ENCODE results near the gene PLTP.
"Not testable (repeated sequence)": the region's sequence is repeated elsewhere in the genome, so short reads cannot be mapped to it uniquely, and the experiment has no call there.

PLTP gene

DNA sequence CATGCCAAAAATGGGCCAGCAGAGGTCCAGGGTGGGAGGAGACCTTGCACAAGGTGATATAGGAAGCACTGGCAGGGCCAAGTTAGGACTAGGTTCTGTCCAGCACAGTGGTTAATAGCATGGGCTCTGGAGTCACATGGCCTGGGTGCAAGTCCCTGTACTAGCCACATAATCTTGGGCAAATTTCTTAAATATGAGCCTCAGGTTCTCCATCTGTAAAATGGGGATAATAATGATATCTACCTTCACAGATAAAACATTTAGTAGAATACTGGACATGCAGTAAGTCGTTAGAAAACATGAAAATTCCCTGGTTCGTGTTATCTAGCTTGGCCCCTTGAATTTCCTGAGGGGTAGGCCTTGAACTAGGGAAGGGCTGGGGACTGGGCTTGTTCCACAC is 14.7 kb downstream of the PLTP start:
- no peak for DNase-seq (ENCODE audit: low spot score)

- no peak for DNase-seq (ENCODE audit: low spot score)
These were observed 15.3 kb downstream of the PLTP start for GRCh38 chr20:45896641-45897161.

- no peak for DNase-seq (ENCODE audit: low spot score)
These were observed 17.2 kb downstream of the PLTP start for GRCh38 chr20:45894797-45895196.

GRCh38 chr20:45893831-45894230 is 18.1 kb downstream of the PLTP start:
- DNase-seq (ENCODE audit: low spot score): no peak

- peak; percentile 33 for DNase-seq (ENCODE audit: low spot score)
These were observed 19.0 kb downstream of the PLTP start for GRCh38 chr20:45892828-45893500.

DNA sequence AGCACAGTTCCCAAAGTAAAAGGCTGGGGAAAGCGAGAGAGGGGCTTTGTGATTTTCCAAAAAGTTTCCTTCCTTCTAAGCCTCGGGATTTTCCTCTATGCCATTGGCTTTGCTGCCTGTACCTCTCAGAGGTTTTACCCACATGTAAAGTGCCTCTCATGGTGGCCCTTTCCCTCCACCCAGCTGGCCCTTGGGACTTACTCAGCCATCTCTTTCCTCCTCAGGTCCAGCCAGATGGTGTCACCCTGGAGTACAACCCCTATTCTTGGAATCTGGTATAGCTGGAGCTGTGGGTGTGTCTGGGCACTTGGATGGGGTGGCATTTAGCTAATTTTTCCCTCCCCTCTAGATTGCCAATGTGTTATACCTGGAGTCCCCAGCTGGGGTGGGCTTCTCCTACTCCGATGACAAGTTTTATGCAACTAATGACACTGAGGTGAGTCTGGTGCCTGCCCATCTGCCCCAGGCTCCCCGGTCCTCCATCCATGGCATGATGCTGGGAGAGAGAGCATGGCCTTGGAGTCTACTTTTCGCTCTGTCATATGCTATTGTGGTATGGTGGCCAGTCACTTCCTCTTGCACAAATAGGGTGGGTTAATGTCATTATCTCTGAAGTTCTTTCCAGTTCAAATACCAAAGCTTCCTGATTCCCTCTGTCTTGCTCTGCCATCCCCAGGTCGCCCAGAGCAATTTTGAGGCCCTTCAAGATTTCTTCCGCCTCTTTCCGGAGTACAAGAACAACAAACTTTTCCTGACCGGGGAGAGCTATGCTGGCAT is 19.7 kb downstream of the PLTP start:
- no peak for DNase-seq (ENCODE audit: low spot score)

DNA sequence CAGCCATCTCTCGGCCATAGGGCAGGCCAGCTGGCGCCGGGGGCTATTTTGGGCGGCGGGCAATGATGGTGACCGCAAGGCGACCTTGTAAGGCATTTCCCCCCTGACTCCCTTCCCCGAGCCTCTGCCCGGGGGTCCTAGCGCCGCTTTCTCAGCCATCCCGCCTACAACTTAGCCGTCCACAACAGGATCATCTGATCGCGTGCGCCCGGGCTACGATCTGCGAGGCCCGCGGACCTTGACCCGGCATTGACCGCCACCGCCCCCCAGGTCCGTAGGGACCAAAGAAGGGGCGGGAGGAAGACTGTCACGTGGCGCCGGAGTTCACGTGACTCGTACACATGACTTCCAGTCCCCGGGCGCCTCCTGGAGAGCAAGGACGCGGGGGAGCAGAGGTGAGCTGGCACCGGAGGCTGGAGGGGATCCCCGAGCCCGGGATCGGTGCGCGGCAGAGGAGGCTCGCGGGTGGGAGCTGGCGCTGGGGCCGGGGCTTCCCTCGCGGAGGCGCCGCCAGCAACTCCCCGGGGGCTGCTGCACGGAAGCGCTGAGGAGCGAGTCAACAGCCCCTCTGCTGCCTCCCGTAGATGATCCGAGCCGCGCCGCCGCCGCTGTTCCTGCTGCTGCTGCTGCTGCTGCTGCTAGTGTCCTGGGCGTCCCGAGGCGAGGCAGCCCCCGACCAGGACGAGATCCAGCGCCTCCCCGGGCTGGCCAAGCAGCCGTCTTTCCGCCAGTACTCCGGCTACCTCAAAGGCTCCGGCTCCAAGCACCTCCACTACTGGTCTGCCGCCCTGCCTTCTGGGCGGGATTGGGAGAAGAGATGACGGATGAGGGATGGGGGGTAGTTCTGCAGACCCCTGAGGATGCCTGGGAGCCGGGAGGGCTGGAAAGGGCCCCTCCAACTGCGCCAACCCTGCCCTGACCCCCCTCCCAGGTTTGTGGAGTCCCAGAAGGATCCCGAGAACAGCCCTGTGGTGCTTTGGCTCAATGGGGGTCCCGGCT is 20.7 kb downstream of the PLTP start, which contains the start of the genes CTSA and NEURL2:
CTSA (plus strand) TSS at position 351 of the 999 bp plus-strand sequence; CDS start at position 585, 234 bp downstream.
NEURL2 (minus strand) TSS at position 224 of the 999 bp plus-strand sequence; CDS start at position 7, 217 bp downstream.
- DNase-seq (ENCODE audit: low spot score): peak; percentile 81

- peak; percentile 25 for DNase-seq (ENCODE audit: low spot score)
These were observed 21.6 kb downstream of the PLTP start for GRCh38 chr20:45890077-45890984.

- no peak for DNase-seq (ENCODE audit: low spot score)
These were observed 23.3 kb downstream of the PLTP start for GRCh38 chr20:45888681-45889080.

DNA sequence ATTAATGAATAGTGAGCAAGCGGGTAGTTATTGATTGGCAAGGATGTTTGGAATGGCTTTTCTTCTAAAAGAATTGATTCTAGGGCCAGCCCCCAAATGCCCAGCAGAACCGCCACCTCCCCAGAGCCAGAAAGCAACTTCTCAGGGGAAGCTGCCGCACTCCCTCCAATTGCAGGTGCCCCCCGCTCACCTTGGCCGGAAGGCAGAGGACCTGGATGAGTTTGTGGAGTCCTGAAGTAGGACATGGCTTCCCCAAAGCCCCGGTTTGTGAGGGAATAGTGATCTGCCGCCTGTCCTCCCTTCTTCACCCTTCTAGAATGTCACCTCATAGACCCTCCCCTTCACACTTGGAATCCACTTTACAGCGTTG is 24.6 kb downstream of the PLTP start, which contains the start of gene SPATA25:
SPATA25 (minus strand) TSS at position 277 of the 370 bp plus-strand sequence; CDS start at position 245, 32 bp downstream.
- DNase-seq (ENCODE audit: low spot score): no peak

- DNase-seq (ENCODE audit: low spot score): no peak
These were observed 25.2 kb downstream of the PLTP start for GRCh38 chr20:45886590-45887345.

GRCh38 chr20:45883100-45883469 is 28.9 kb downstream of the PLTP start:
- DNase-seq (ENCODE audit: low spot score): no peak

GRCh38 chr20:45882469-45883099 is 29.4 kb downstream of the PLTP start:
- no peak for DNase-seq (ENCODE audit: low spot score)

- peak; percentile 98 for DNase-seq (ENCODE audit: low spot score)
These were observed 30.8 kb downstream of the PLTP start, which contains the start of gene ZSWIM1 for GRCh38 chr20:45880988-45881788. ZSWIM1 (plus strand) TSS chr20:45881227; CDS start chr20:45882593, 1,366 bp downstream.

- no peak for DNase-seq (ENCODE audit: low spot score)
These were observed 33.7 kb downstream of the PLTP start for GRCh38 chr20:45878076-45878761.

- no peak for DNase-seq (ENCODE audit: low spot score)
These were observed 37.4 kb downstream of the PLTP start for GRCh38 chr20:45874576-45874975.

GRCh38 chr20:45874104-45874481 is 37.9 kb downstream of the PLTP start:
- not testable (repeated sequence) for DNase-seq (ENCODE audit: low spot score)

All from CD4-positive, alpha-beta T cell treated with Interleukin-6 at 100 ng/mL for 8 hours (primary cell).